Liver (tissue), 9 donors: ENCODE results near the gene IRAK2. TPM values are rescaled to one million over a fixed set of nuclear protein-coding genes. Genes with fewer than 3 reads are reported as not detected.

Experiments
- DNase-seq: peaks from one replicate; pipeline ENCODE4 v3.0.0-alpha.2; 2017; ENCODE audit warnings: low spot score
- H3K27ac ChIP-seq, 2 donors: one replicate each; pipeline ENCODE4 v1.7.0; 2013; ENCODE audit warnings: inconsistent platforms in 2 of 2, low read length in 2 of 2, control low read depth in 1 of 2, low read depth in 1 of 2, mild to moderate bottlenecking in 1 of 2
- H3K27me3 ChIP-seq, 4 donors: one replicate each; pipeline versions ENCODE4 v1.6.1 to v1.7.0; 2013; ENCODE audit warnings: low read length in 3 of 4, inconsistent platforms in 1 of 4, mild to moderate bottlenecking in 1 of 4, moderate library complexity in 1 of 4; ENCODE audit not compliant: control insufficient read depth in 4 of 4, insufficient read depth in 4 of 4
- H3K36me3 ChIP-seq, 4 donors: one replicate each; pipeline versions ENCODE4 v1.6.1 to v1.7.0; 2013; ENCODE audit warnings: low read length in 3 of 4, mild to moderate bottlenecking in 3 of 4, low read depth in 1 of 4, moderate library complexity in 1 of 4; ENCODE audit not compliant: control insufficient read depth in 4 of 4, insufficient read depth in 3 of 4
- H3K4me1 ChIP-seq, 4 donors: one replicate each; pipeline versions ENCODE4 v1.6.1 to v1.7.0; 2013; ENCODE audit warnings: low read length in 3 of 4, mild to moderate bottlenecking in 3 of 4, moderate library complexity in 1 of 4; ENCODE audit not compliant: control insufficient read depth in 4 of 4, insufficient read depth in 4 of 4
- H3K4me3 ChIP-seq, 3 donors: one replicate each; pipeline versions ENCODE4 v1.6.1 to v1.7.0; 2013; ENCODE audit warnings: low read length in 3 of 3, control low read depth in 1 of 3, low read depth in 1 of 3, mild to moderate bottlenecking in 1 of 3
- H3K9ac ChIP-seq, 2 donors: one replicate each; pipeline ENCODE4 v1.7.0; 2013; ENCODE audit warnings: low read length in 2 of 2, mild to moderate bottlenecking in 2 of 2, moderate library complexity in 2 of 2, control low read depth in 1 of 2, low read depth in 1 of 2
- H3K9me3 ChIP-seq, 4 donors: one replicate each; pipeline versions ENCODE4 v1.6.1 to v1.7.0; 2013; ENCODE audit warnings: low read length in 3 of 4; ENCODE audit not compliant: control insufficient read depth in 4 of 4
- ATF3 ChIP-seq: IDR thresholded peaks from 2 replicates; pipeline ENCODE4 v1.6.1; 2016; ENCODE audit warnings: antibody characterized with exemption
- CTCF ChIP-seq: fragments of 150-350 bp; IDR thresholded peaks from 2 replicates; pipeline ENCODE4 v1.5.1; 2017; ENCODE audit warnings: improper control_type of control experiment, low read depth, low read length; ENCODE audit not compliant: missing input control
- EGR1 ChIP-seq, 2 donors: IDR thresholded peaks; 2 replicates each; pipeline ENCODE4 v1.6.1; 2016 to 2018; ENCODE audit warnings: antibody characterized with exemption in 2 of 2, low read depth in 2 of 2
- FOXA1 ChIP-seq: IDR thresholded peaks from 2 replicates; pipeline ENCODE4 v1.6.1; 2016; ENCODE audit warnings: antibody characterized with exemption
- FOXA2 ChIP-seq: IDR thresholded peaks from 2 replicates; pipeline ENCODE4 v1.6.1; 2016; ENCODE audit warnings: antibody characterized with exemption
- GABPA ChIP-seq, 2 donors: IDR thresholded peaks in 1 of 2; conservative IDR thresholded peaks in 1 of 2; 2 replicates each; pipeline ENCODE4 v1.6.1; 2016; ENCODE audit warnings: antibody characterized with exemption in 2 of 2, mild to moderate bottlenecking in 1 of 2, moderate library complexity in 1 of 2
- HNF4A ChIP-seq, 2 donors: conservative IDR thresholded peaks; 2 replicates each; pipeline ENCODE4 v1.6.1; 2016; ENCODE audit warnings: antibody characterized with exemption in 2 of 2, mild to moderate bottlenecking in 2 of 2
- HNF4G ChIP-seq: IDR thresholded peaks from 2 replicates; pipeline ENCODE4 v1.6.1; 2016; ENCODE audit warnings: antibody characterized with exemption
- JUND ChIP-seq, 2 donors: IDR thresholded peaks; 2 replicates each; pipeline ENCODE4 v1.6.1; 2016; ENCODE audit warnings: antibody characterized with exemption in 2 of 2
- MAX ChIP-seq: IDR thresholded peaks from 2 replicates; pipeline ENCODE4 v1.6.1; 2016; ENCODE audit warnings: antibody characterized with exemption
- NR2F2 ChIP-seq: IDR thresholded peaks from 2 replicates; pipeline ENCODE4 v1.6.1; 2016; ENCODE audit warnings: antibody characterized with exemption
- RAD21 ChIP-seq, 2 donors: IDR thresholded peaks; 2 replicates each; pipeline ENCODE4 v1.6.1; 2016; ENCODE audit warnings: antibody characterized with exemption in 2 of 2, mild to moderate bottlenecking in 2 of 2
- RXRA ChIP-seq, 2 donors: IDR thresholded peaks; 2 replicates each; pipeline ENCODE4 v1.6.1; 2017 to 2018; ENCODE audit warnings: antibody characterized with exemption in 2 of 2, mild to moderate bottlenecking in 1 of 2
- SP1 ChIP-seq: IDR thresholded peaks from 2 replicates; pipeline ENCODE4 v1.6.1; 2018; ENCODE audit warnings: antibody characterized with exemption, mild to moderate bottlenecking
- TAF1 ChIP-seq: conservative IDR thresholded peaks from 2 replicates; pipeline ENCODE4 v1.6.1; 2016; ENCODE audit warnings: antibody characterized with exemption, mild to moderate bottlenecking
- YY1 ChIP-seq: IDR thresholded peaks from 2 replicates; pipeline ENCODE4 v1.6.1; 2016; ENCODE audit warnings: antibody characterized with exemption, mild to moderate bottlenecking
- ZBTB33 ChIP-seq: IDR thresholded peaks from 2 replicates; pipeline ENCODE4 v1.6.1; 2016; ENCODE audit warnings: antibody characterized with exemption
- WGBS: extraction: QIAGEN DNeasy Blood & Tissue Kit; methylation state at CpG from one replicate; pipeline ENCODE4 v1.1.7; 2013; 5-methylcytosine and 5-hydroxymethylcytosine counted together
- polyA plus RNA-seq, 2 donors: library from polyadenylated mRNA; stranded (reverse) in 1 of 2; unstranded in 1 of 2; fragments of 200-250 nt in 1 of 2; fragments of >200 nt in 1 of 2; fragmentation: Nextera tagmentation in 1 of 2; extraction: Ambion mirVana in 1 of 2; gene quantifications; one replicate each; pipeline versions ENCODE4 v1.2.1 to v1.2.3, GENCODE V29; 2013 to 2015
- total RNA-seq, 2 donors: library from RNA; depleted of rRNA; stranded (reverse); fragments of >200 nt; gene quantifications; one replicate each; pipeline ENCODE4 v1.2.3, GENCODE V29; 2014
- TF ChIP-seq, protein P1 (sequence below): IDR thresholded peaks from 2 replicates; pipeline ENCODE4 v1.6.1; 2016; ENCODE audit warnings: antibody characterized with exemption, mild to moderate bottlenecking
- donor health status: healthy.
- donor health status: healthy.
- donor health status: healthy.
- donor health status: healthy.
- donor health status: healthy.

Gene IRAK2
- total and polyA plus RNA-seq, 4 donors: 2.7 to 9.3 (median 5.9) TPM

- TF ChIP-seq JUND (IDR thresholded peaks at IDR 0.05): no peak
- H3K4me1 ChIP-seq: no peaks in the 10 kb centered on the region
- WGBS: 90% methylated on average over 2 of the region's 2 CpGs
- no peak overlapping the region for H3K9ac ChIP-seq
- H3K36me3 ChIP-seq: peaks cover 2 to 16% (median 5%) of the 10 kb centered on the region in 4 donors
- no peak overlapping the region for H3K4me3 ChIP-seq
- H3K9me3 ChIP-seq: no peaks in the 10 kb centered on the region
- H3K27me3 ChIP-seq: no peaks in the 10 kb centered on the region
- H3K27ac ChIP-seq: no peak overlapping the region
- no peak for DNase-seq
These were observed 15.6 kb downstream of the IRAK2 start for GRCh38 chr3:10180289-10180688.

- Histone ChIP-seq H3K9me3 (no peaks in the 10 kb centered on the region), H3K27me3 (no peaks in the 10 kb centered on the region), H3K9ac (no peak overlapping the region), H3K4me3 (no peak overlapping the region), H3K4me1 (no peaks in the 10 kb centered on the region), H3K27ac (no peak overlapping the region), H3K36me3 (peaks cover 2 to 16% (median 5%) of the 10 kb centered on the region in 4 donors)
- TF ChIP-seq FOXA2 (no peak), CTCF (no peak), YY1 (no peak), NR2F2 (no peak), FOXA1 (no peak), MAX (no peak), HNF4G (no peak), SP1 (no peak), HNF4A (conservative IDR thresholded peaks at IDR 0.05) (no peak), EGR1 (IDR thresholded peaks at IDR 0.05; ENCODE audit: low read depth in 2 of 2) (no peak), ZBTB33 (no peak), RAD21 (IDR thresholded peaks at IDR 0.05) (no peak), TAF1 (no peak), ATF3 (no peak), GABPA (IDR thresholded peaks at IDR 0.05 in 1 of 2, conservative IDR thresholded peaks at IDR 0.05 in 1 of 2) (no peak), JUND (IDR thresholded peaks at IDR 0.05) (no peak), RXRA (IDR thresholded peaks at IDR 0.05) (no peak)
- TF ChIP-seq, protein P1, sequence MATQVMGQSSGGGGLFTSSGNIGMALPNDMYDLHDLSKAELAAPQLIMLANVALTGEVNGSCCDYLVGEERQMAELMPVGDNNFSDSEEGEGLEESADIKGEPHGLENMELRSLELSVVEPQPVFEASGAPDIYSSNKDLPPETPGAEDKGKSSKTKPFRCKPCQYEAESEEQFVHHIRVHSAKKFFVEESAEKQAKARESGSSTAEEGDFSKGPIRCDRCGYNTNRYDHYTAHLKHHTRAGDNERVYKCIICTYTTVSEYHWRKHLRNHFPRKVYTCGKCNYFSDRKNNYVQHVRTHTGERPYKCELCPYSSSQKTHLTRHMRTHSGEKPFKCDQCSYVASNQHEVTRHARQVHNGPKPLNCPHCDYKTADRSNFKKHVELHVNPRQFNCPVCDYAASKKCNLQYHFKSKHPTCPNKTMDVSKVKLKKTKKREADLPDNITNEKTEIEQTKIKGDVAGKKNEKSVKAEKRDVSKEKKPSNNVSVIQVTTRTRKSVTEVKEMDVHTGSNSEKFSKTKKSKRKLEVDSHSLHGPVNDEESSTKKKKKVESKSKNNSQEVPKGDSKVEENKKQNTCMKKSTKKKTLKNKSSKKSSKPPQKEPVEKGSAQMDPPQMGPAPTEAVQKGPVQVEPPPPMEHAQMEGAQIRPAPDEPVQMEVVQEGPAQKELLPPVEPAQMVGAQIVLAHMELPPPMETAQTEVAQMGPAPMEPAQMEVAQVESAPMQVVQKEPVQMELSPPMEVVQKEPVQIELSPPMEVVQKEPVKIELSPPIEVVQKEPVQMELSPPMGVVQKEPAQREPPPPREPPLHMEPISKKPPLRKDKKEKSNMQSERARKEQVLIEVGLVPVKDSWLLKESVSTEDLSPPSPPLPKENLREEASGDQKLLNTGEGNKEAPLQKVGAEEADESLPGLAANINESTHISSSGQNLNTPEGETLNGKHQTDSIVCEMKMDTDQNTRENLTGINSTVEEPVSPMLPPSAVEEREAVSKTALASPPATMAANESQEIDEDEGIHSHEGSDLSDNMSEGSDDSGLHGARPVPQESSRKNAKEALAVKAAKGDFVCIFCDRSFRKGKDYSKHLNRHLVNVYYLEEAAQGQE: no peak
- no peak for DNase-seq
- 91% methylated on average over 10 of the region's 10 CpGs for WGBS
These were observed 16.1 kb downstream of the IRAK2 start for GRCh38 chr3:10180738-10181295.
